Stimulated activated CD4-positive, alpha-beta T cell treated with anti-CD3 and anti-CD28 coated beads, TNF-alpha, amount 100 ng/mL, for 1 hour (primary cell): ENCODE data around the gene TNFRSF1A.
A peak's percentile ranks its signal among the peaks of the same experiment; 100 is the strongest.
"Not testable (repeated sequence)": the region's sequence is repeated elsewhere in the genome, so short reads cannot be mapped to it uniquely, and the experiment has no call there.

ENCODE experiments used
- DNase-seq, 3 donors: peaks; one replicate each; pipeline ENCODE4 v3.0.0-alpha.2; 2020; ENCODE audit warnings: low read depth in 3 of 3, low spot score in 1 of 3

Gene TNFRSF1A

GRCh38 chr12:6338536-6338935 lies 3.3 kb downstream of the TNFRSF1A start:
- DNase-seq = not testable (repeated sequence)

GRCh38 chr12:6337958-6338433 lies 3.9 kb downstream of the TNFRSF1A start:
- no peak for DNase-seq

GRCh38 chr12:6336889-6337853 lies 4.7 kb downstream of the TNFRSF1A start:
- peak in 2 of 3 donors; percentile 25 to 34 for DNase-seq

GRCh38 chr12:6336079-6336888 lies 5.6 kb downstream of the TNFRSF1A start:
- DNase-seq = peak in 1 of 3 donors; percentile 35

GRCh38 chr12:6335451-6336078 lies 6.3 kb downstream of the TNFRSF1A start:
- DNase-seq = peak; percentile 64 to 74 (median 67)

- no peak for DNase-seq
Measured at GRCh38 chr12:6334940-6335450, 6.9 kb downstream of the TNFRSF1A start.

- no peak for DNase-seq
Measured at GRCh38 chr12:6334359-6334758, 7.5 kb downstream of the TNFRSF1A start.

- DNase-seq = no peak
Measured at GRCh38 chr12:6333566-6333965, 8.3 kb downstream of the TNFRSF1A start.

- DNase-seq = no peak
Measured at GRCh38 chr12:6333029-6333428, 8.8 kb downstream of the TNFRSF1A start.

- no peak for DNase-seq
Measured at GRCh38 chr12:6332459-6332858, 9.4 kb downstream of the TNFRSF1A start.

- DNase-seq = no peak
Measured at GRCh38 chr12:6330999-6331714, 10.7 kb downstream of the TNFRSF1A start.

GRCh38 chr12:6330192-6330591 lies 11.7 kb downstream of the TNFRSF1A start:
- DNase-seq = no peak

GRCh38 chr12:6329703-6330064 lies 12.2 kb downstream of the TNFRSF1A start:
- DNase-seq = no peak

GRCh38 chr12:6328945-6329702 lies 12.8 kb downstream of the TNFRSF1A start:
- DNase-seq = no peak

GRCh38 chr12:6328045-6328779 lies 13.7 kb downstream of the TNFRSF1A start:
- no peak for DNase-seq

- DNase-seq = no peak
Measured at GRCh38 chr12:6327229-6328041, 14.4 kb downstream of the TNFRSF1A start.

- no peak for DNase-seq
Measured at GRCh38 chr12:6326316-6327228, 15.3 kb downstream of the TNFRSF1A start.
